H1 (cell line): ENCODE measurements around the gene PASK. TPM values are rescaled to one million over a fixed set of nuclear protein-coding genes. Genes with fewer than 3 reads are reported as not detected.

Experiments used
- CTCF ChIA-PET: fragments of 300-600 bp; sonication (Branson Sonifier 250); formaldehyde crosslinking; loops from one replicate; lab custom pipeline; 2021; ENCODE audit not compliant: partially characterized antibody; lab: Charles Lee
- POLR2A ChIA-PET: fragments of 300-600 bp; sonication (Branson Sonifier 250); formaldehyde crosslinking; loops from one replicate; lab custom pipeline; 2021; ENCODE audit warnings: inconsistent platforms; ENCODE audit not compliant: partially characterized antibody; lab: Charles Lee
- DNase-seq, 2 experiments: peaks; one replicate each; pipeline versions ENCODE4 v3.0.0 to v3.0.0-alpha.2; 2010 to 2022; ENCODE audit warnings: low spot score in 2 of 2, low read depth in 1 of 2, mixed read lengths in 1 of 2
- FAIRE-seq: peaks from 2 replicates; lab custom pipeline; 2011; peaks lifted over from hg19 to GRCh38; lab: Jason Lieb, UNC
- H2AFZ ChIP-seq: 2 replicates; pipeline ENCODE4 v1.8.1; 2012; ENCODE audit warnings: low read length, inconsistent platforms
- H2AK5ac ChIP-seq: 2 replicates; pipeline ENCODE4 v1.6.1; 2013; ENCODE audit warnings: low read depth, low read length
- H2BK120ac ChIP-seq: replicated peaks from 2 replicates; pipeline ENCODE3; 2013; ENCODE audit warnings: low read depth, low read length, inconsistent platforms
- H2BK12ac ChIP-seq: 2 replicates; pipeline ENCODE4 v1.6.1; 2013; ENCODE audit warnings: low read depth, low read length
- H2BK15ac ChIP-seq: 2 replicates; pipeline ENCODE4 v1.6.1; 2013; ENCODE audit warnings: low read length
- H2BK20ac ChIP-seq: 2 replicates; pipeline ENCODE4 v1.6.1; 2013; ENCODE audit warnings: low read length
- H2BK5ac ChIP-seq: 2 replicates; pipeline ENCODE4 v1.6.1; 2013; ENCODE audit warnings: low read depth, low read length
- H3K14ac ChIP-seq: 2 replicates; pipeline ENCODE4 v1.6.1; 2013; ENCODE audit warnings: inconsistent platforms; ENCODE audit not compliant: insufficient read length
- H3K18ac ChIP-seq: 2 replicates; pipeline ENCODE4 v1.6.1; 2013; ENCODE audit warnings: low read length; ENCODE audit errors: extremely low read depth
- H3K23ac ChIP-seq: 2 replicates; pipeline ENCODE4 v1.6.1; 2013; ENCODE audit warnings: inconsistent platforms; ENCODE audit not compliant: insufficient read length
- H3K23me2 ChIP-seq: 2 replicates; pipeline ENCODE4 v1.6.1; 2013; ENCODE audit warnings: low read depth, low read length
- H3K27ac ChIP-seq: 2 replicates; pipeline ENCODE4 v1.6.1; 2011; ENCODE audit warnings: low read depth, low read length, inconsistent platforms
- H3K27me3 ChIP-seq, 4 experiments: replicated peaks in 1 of 4; 1 replicate in 1 of 4; 2 replicates in 3 of 4; pipeline versions ENCODE4 v1.6.1 to v1.8.1; 2011 to 2013; ENCODE audit warnings: low read length in 3 of 4, mild to moderate bottlenecking in 3 of 4, inconsistent platforms in 2 of 4, mixed read lengths in 2 of 4, moderate library complexity in 1 of 4; ENCODE audit not compliant: control insufficient read depth in 3 of 4, insufficient read depth in 3 of 4; ENCODE audit errors: extremely low read depth in 1 of 4
- H3K36me3 ChIP-seq, 4 experiments: 2 replicates each; pipeline versions ENCODE4 v1.6.1 to v1.8.1; 2011 to 2013; ENCODE audit warnings: mild to moderate bottlenecking in 4 of 4, low read length in 3 of 4, moderate library complexity in 2 of 4, control low read depth in 1 of 4, inconsistent platforms in 1 of 4; ENCODE audit not compliant: insufficient read depth in 4 of 4, control insufficient read depth in 2 of 4
- H3K4ac ChIP-seq: replicated peaks from 2 replicates; pipeline ENCODE3; 2013; ENCODE audit warnings: low read length, low read depth, mixed read lengths, inconsistent platforms; ENCODE audit not compliant: insufficient read length
- H3K4me1 ChIP-seq, 4 experiments: replicated peaks in 1 of 4; 1 replicate in 1 of 4; 2 replicates in 3 of 4; pipeline versions ENCODE4 v1.6.1 to v1.8.1; 2011 to 2013; ENCODE audit warnings: low read length in 3 of 4, inconsistent platforms in 2 of 4, mixed read lengths in 1 of 4; ENCODE audit not compliant: insufficient read depth in 4 of 4, control insufficient read depth in 3 of 4
- H3K4me2 ChIP-seq, 2 experiments: 2 replicates each; pipeline versions ENCODE4 v1.6.1 to v1.8.1; 2011 to 2013; ENCODE audit warnings: low read depth in 2 of 2, low read length in 2 of 2, control low read depth in 1 of 2, inconsistent platforms in 1 of 2, mild to moderate bottlenecking in 1 of 2; ENCODE audit not compliant: insufficient read depth in 1 of 2
- H3K4me3 ChIP-seq, 4 experiments: fragments of 200-600, 300-600 bp in 1 of 4; sonication (generic), shearing (Covaris generic), sonication (Bioruptor Twin) in 1 of 4; 2 replicates each; pipeline versions ENCODE4 v1.5.1 to v1.8.1; 2011 to 2016; ENCODE audit warnings: low read length in 4 of 4, low read depth in 3 of 4, control low read depth in 2 of 4, inconsistent platforms in 2 of 4, mild to moderate bottlenecking in 2 of 4, mixed read lengths in 1 of 4, moderate library complexity in 1 of 4; ENCODE audit not compliant: insufficient read depth in 2 of 4; ENCODE audit errors: extremely low read depth in 1 of 4
- H3K56ac ChIP-seq: replicated peaks from 2 replicates; pipeline ENCODE3; 2013; ENCODE audit warnings: low read depth, mild to moderate bottlenecking, mixed read lengths, low read length, inconsistent platforms; ENCODE audit not compliant: insufficient read length
- H3K79me1 ChIP-seq: 2 replicates; pipeline ENCODE4 v1.6.1; 2013; ENCODE audit warnings: low read depth, low read length, control low read depth
- H3K79me2 ChIP-seq, 2 experiments: 2 replicates each; pipeline versions ENCODE4 v1.6.1 to v1.8.1; 2012 to 2013; ENCODE audit warnings: low read length in 2 of 2, mild to moderate bottlenecking in 2 of 2, inconsistent platforms in 1 of 2; ENCODE audit not compliant: insufficient read depth in 2 of 2, control insufficient read depth in 1 of 2
- H3K9ac ChIP-seq, 4 experiments: replicated peaks in 1 of 4; 1 replicate in 1 of 4; 2 replicates in 3 of 4; pipeline versions ENCODE4 v1.6.1 to v1.8.1; 2011 to 2013; ENCODE audit warnings: low read depth in 3 of 4, low read length in 3 of 4, control low read depth in 2 of 4, mild to moderate bottlenecking in 2 of 4, moderate library complexity in 2 of 4, inconsistent platforms in 1 of 4; ENCODE audit errors: extremely low read depth in 1 of 4
- H3K9me3 ChIP-seq, 2 experiments: 2 replicates each; pipeline versions ENCODE4 v1.6.1 to v1.8.1; 2012 to 2013; ENCODE audit warnings: mild to moderate bottlenecking in 2 of 2, moderate library complexity in 2 of 2, control low read depth in 1 of 2, inconsistent platforms in 1 of 2, low read depth in 1 of 2, low read length in 1 of 2, mixed read lengths in 1 of 2; ENCODE audit not compliant: insufficient read depth in 2 of 2
- H4K20me1 ChIP-seq, 2 experiments: replicated peaks in 1 of 2; 2 replicates each; pipeline versions ENCODE3 to v1.8.1; 2011 to 2013; ENCODE audit warnings: inconsistent platforms in 2 of 2, low read length in 2 of 2, mild to moderate bottlenecking in 1 of 2; ENCODE audit not compliant: insufficient read depth in 2 of 2, control insufficient read depth in 1 of 2
- H4K5ac ChIP-seq: 2 replicates; pipeline ENCODE4 v1.6.1; 2013; ENCODE audit warnings: low read length, low read depth, mixed read lengths, inconsistent platforms; ENCODE audit not compliant: insufficient read length
- H4K8ac ChIP-seq: 2 replicates; pipeline ENCODE4 v1.8.0; 2013; ENCODE audit warnings: mild to moderate bottlenecking, moderate library complexity, low read length, inconsistent platforms; ENCODE audit not compliant: insufficient read depth; ENCODE audit errors: extremely low read depth
- H4K91ac ChIP-seq: replicated peaks from 2 replicates; pipeline ENCODE3; 2013; ENCODE audit warnings: low read length, mixed read lengths, inconsistent platforms; ENCODE audit not compliant: insufficient read length
- MAFK ChIP-seq: IDR thresholded peaks from 2 replicates; pipeline ENCODE4 v1.6.1; 2012; ENCODE audit warnings: low read depth, mild to moderate bottlenecking, improper control_type of control experiment, low read length
- POLR2A ChIP-seq, 2 experiments: IDR thresholded peaks; 1 replicate in 1 of 2; 2 replicates in 1 of 2; pipeline ENCODE4 v1.6.1; 2011; ENCODE audit warnings: low read depth in 2 of 2, low read length in 2 of 2, mild to moderate bottlenecking in 2 of 2; ENCODE audit errors: control extremely low read depth in 1 of 2
- WGBS, 2 experiments: shearing (Covaris generic) in 1 of 2; methylation state at CpG; one replicate each; pipeline versions ENCODE4 v1.1.6 to v1.1.7; 2013 to 2015; ENCODE audit warnings: low lambda C conversion rate in 2 of 2, mixed read lengths in 2 of 2, inconsistent platforms in 1 of 2, low coverage in 1 of 2, missing lambda C conversion rate in 1 of 2; ENCODE audit not compliant: insufficient replicate concordance in 2 of 2, insufficient coverage in 1 of 2, insufficient read length in 1 of 2; ENCODE audit errors: extremely low coverage in 1 of 2, missing lambda C conversion rate in 1 of 2; 5-methylcytosine and 5-hydroxymethylcytosine counted together
- polyA plus RNA-seq, 7 experiments: library from polyadenylated mRNA; depleted of rRNA in 3 of 7; stranded (reverse) in 5 of 7; unstranded in 2 of 7; fragments of >200 nt in 5 of 7; fragments of 200-250 nt in 2 of 7; gene quantifications; 1 replicate in 5 of 7; 2 replicates in 1 of 7; 4 replicates in 1 of 7; pipeline versions ENCODE4 v1.2.1 to v1.2.3, GENCODE V29; 2011 to 2013; ENCODE audit warnings: missing spikeins in 2 of 7, mixed read lengths in 2 of 7
- total RNA-seq: library from RNA; stranded (reverse); fragmentation: NEBNext Ultra II Directional; extraction: Animal tissue kit (Norgen Biotek cat#: 25700); gene quantifications from 2 replicates; pipeline ENCODE4 v1.2.1, GENCODE V29; 2021

The PASK gene
- total and polyA plus RNA-seq, 2 of the 8 experiments (the other 6 are each of a cell fraction or from before 2014, with no cell fraction given), result 20.5 to 66.1 TPM

DNA sequence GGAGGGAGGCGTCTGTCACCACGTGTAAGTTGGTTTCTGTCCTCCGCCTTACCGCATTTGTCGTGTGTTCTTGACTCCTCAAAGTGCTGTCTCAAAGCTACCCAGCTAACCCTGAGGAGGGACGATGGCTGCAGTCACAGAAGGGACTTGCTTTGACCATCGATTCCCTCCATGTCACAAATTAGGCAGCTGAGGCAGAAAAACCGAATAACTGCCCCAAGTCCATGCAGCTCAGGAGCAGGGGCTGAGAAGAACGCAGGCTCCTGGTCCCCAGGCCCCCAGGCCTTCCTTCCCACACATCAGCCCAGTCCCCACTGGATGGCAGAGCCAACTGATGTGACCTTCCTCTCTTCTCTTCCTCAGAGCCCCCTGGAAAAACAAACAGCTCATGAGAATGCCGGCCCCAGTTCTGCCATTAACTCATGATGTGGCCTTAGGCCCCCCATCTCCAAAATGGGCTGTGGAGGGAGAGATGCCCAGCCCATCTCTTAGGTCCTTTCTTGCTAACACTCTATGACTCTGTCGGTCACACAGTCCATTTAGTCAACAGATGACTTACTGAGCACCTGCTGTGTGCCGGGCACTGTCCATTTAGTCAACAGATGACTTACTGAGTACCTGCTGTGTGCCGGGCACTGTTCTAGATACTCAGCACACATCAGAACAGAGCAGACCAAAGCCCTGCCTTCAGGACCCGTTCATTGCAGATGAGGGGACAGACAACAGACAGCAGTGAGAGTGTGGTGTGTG is 66.8 kb downstream of the PASK start:
- Histone ChIP-seq H3K56ac (no peak overlapping the region), H3K4me1 (no peaks in the 10 kb centered on the region), H3K9ac (no peak overlapping the region), H3K4ac (no peak overlapping the region), H3K14ac (no peak overlapping the region), H3K27ac (no peak overlapping the region), H3K79me1 (no peaks in the 10 kb centered on the region), H3K79me2 (no peaks in the 10 kb centered on the region), H3K23ac (no peak overlapping the region), H2AK5ac (no peak overlapping the region), H4K91ac (no peak overlapping the region), H2BK12ac (no peak overlapping the region), H3K4me2 (no peak overlapping the region), H2BK5ac (no peak overlapping the region), H3K9me3 (no peaks in the 10 kb centered on the region), H4K20me1 (peaks cover 0 to 2% of the 10 kb centered on the region in 2 experiments), H3K4me3 (no peak overlapping the region), H3K27me3 (no peaks in the 10 kb centered on the region), H2BK120ac (no peak overlapping the region), H4K8ac (no peak overlapping the region), H3K18ac (no peak overlapping the region), H3K36me3 (no peaks in the 10 kb centered on the region; a peak in 3 of 8 replicates), H4K5ac (no peak overlapping the region), H2BK20ac (no peak overlapping the region), H3K23me2 (no peaks in the 10 kb centered on the region), H2AFZ (no peak overlapping the region), H2BK15ac (no peak overlapping the region)
- CTCF ChIA-PET, result interaction anchor here (0.9 to 1.3 kb wide), 3 partner anchors 9 to 23 kb away, joined by 3 to 5 read pairs (median 3); no protein-coding TSS in a partner anchor
- FAIRE-seq (no peak), DNase-seq (peak in 1 of 2 experiments; percentile 41)
- POLR2A ChIA-PET, result interaction anchor here (0.7 to 1.0 kb wide), 2 partner anchors 13 to 19 kb away, joined by 3 read pairs; no protein-coding TSS in a partner anchor
- TF ChIP-seq MAFK (no peak), POLR2A (IDR thresholded peaks at IDR 0.05; ENCODE audit: control extremely low read depth in 1 of 2, low read depth in 2 of 2, low read length in 2 of 2) (no peak)
- WGBS, 2 experiments, result 87% methylated on average over 14 of the region's 14 CpGs; no CpG with 5 or more reads in 1 of the 2 experiments
